HEK293T (cell line): ENCODE measurements around the gene NARS2.

Experiments used
- CTCF ChIA-PET: fragments of 350-600 bp; formaldehyde crosslinking; extraction: SDS; loops from one replicate; lab custom pipeline; 2021; ENCODE audit warnings: antibody characterized with exemption, inconsistent platforms; lab: Yijun Ruan, JAX
- POLR2A ChIA-PET: fragments of 350-600 bp; formaldehyde crosslinking; extraction: SDS; loops from one replicate; lab custom pipeline; 2020; ENCODE audit warnings: antibody characterized with exemption, inconsistent platforms; lab: Yijun Ruan, JAX
- DNase-seq: peaks from one replicate; pipeline ENCODE4 v3.0.0; 2012; ENCODE audit warnings: mixed read lengths; ENCODE audit errors: extremely low spot score
- ARNT ChIP-seq: fragments of 450-650 bp; IDR thresholded peaks from 2 replicates; pipeline ENCODE4 v1.6.1; 2017; ENCODE audit warnings: mild to moderate bottlenecking
- BHLHE40 ChIP-seq: fragments of 450-650 bp; IDR thresholded peaks from 2 replicates; pipeline ENCODE4 v1.6.1; 2016; ENCODE audit warnings: mild to moderate bottlenecking, moderate library complexity, borderline replicate concordance
- CTBP1 ChIP-seq: fragments of 450-650 bp; IDR thresholded peaks from 2 replicates; pipeline ENCODE4 v1.6.1; 2016; ENCODE audit warnings: borderline replicate concordance
- ELF4 ChIP-seq: fragments of 450-650 bp; IDR thresholded peaks from 2 replicates; pipeline ENCODE4 v1.6.1; 2017; ENCODE audit warnings: antibody characterized with exemption
- FOXA1 ChIP-seq: fragments of 450-650 bp; IDR thresholded peaks from 2 replicates; pipeline ENCODE4 v1.6.1; 2016; ENCODE audit warnings: mild to moderate bottlenecking
- FOXK2 ChIP-seq: fragments of 450-650 bp; IDR thresholded peaks from 2 replicates; pipeline ENCODE4 v1.6.1; 2016; ENCODE audit warnings: mild to moderate bottlenecking
- FOXM1 ChIP-seq: fragments of 450-650 bp; IDR thresholded peaks from 2 replicates; pipeline ENCODE4 v1.6.1; 2017; ENCODE audit warnings: mild to moderate bottlenecking, borderline replicate concordance
- HDGF ChIP-seq: fragments of 450-650 bp; IDR thresholded peaks from 2 replicates; pipeline ENCODE4 v1.6.1; 2017; ENCODE audit warnings: antibody characterized with exemption, borderline replicate concordance
- L3MBTL2 ChIP-seq: fragments of 450-650 bp; conservative IDR thresholded peaks from 2 replicates; pipeline ENCODE4 v1.6.1; 2016; ENCODE audit warnings: mild to moderate bottlenecking
- LEF1 ChIP-seq: fragments of 450-650 bp; IDR thresholded peaks from 2 replicates; pipeline ENCODE4 v1.6.1; 2017; ENCODE audit warnings: mild to moderate bottlenecking, borderline replicate concordance
- NFRKB ChIP-seq: fragments of 450-650 bp; IDR thresholded peaks from 2 replicates; pipeline ENCODE4 v1.6.1; 2016; ENCODE audit warnings: mild to moderate bottlenecking, moderate library complexity
- PKNOX1 ChIP-seq: fragments of 450-650 bp; IDR thresholded peaks from 2 replicates; pipeline ENCODE4 v1.6.1; 2016
- SP1 ChIP-seq: fragments of 450-650 bp; IDR thresholded peaks from 2 replicates; pipeline ENCODE4 v1.6.1; 2017
- SUZ12 ChIP-seq: fragments of 450-650 bp; IDR thresholded peaks from 2 replicates; pipeline ENCODE4 v1.6.1; 2016; ENCODE audit warnings: mild to moderate bottlenecking
- TARDBP ChIP-seq: fragments of 450-650 bp; IDR thresholded peaks from 2 replicates; pipeline ENCODE4 v1.6.1; 2016
- ZNF384 ChIP-seq: fragments of 450-650 bp; IDR thresholded peaks from 2 replicates; pipeline ENCODE4 v1.6.1; 2016

Gene NARS2

GRCh38 chr11:78504181-78504580 lies 70.5 kb downstream of the NARS2 start:
- POLR2A ChIA-PET, result no interaction called here
- CTCF ChIA-PET, result no interaction called here
- TF ChIP-seq FOXK2 (no peak), ELF4 (no peak), ZNF384 (no peak), TARDBP (no peak), BHLHE40 (no peak), HDGF (no peak), FOXA1 (no peak), ARNT (no peak)
- no peak for DNase-seq

- TF ChIP-seq CTBP1 (no peak), PKNOX1 (no peak), SUZ12 (no peak), NFRKB (no peak), LEF1 (no peak), SP1 (no peak), BHLHE40 (no peak), FOXM1 (no peak), FOXK2 (no peak), HDGF (no peak)
- POLR2A ChIA-PET, result no interaction called here
- DNase-seq, result no peak
- CTCF ChIA-PET, result no interaction called here
These were observed 74.7 kb downstream of the NARS2 start for GRCh38 chr11:78499971-78500370.

GRCh38 chr11:78497293-78497692 lies 77.4 kb downstream of the NARS2 start:
- POLR2A ChIA-PET, result no interaction called here
- no peak for TF ChIP-seq LEF1
- no peak for TF ChIP-seq NFRKB
- no peak for TF ChIP-seq L3MBTL2
- no peak for TF ChIP-seq BHLHE40
- TF ChIP-seq ZNF384, result no peak
- TF ChIP-seq ARNT, result no peak
- no peak for TF ChIP-seq SP1
- no peak for TF ChIP-seq FOXK2
- TF ChIP-seq FOXA1, result no peak
- no peak for DNase-seq
- CTCF ChIA-PET, result interaction anchor here (0.6 kb wide), 1 partner anchor 192 kb away, joined by 3 read pairs; no protein-coding TSS in a partner anchor

- POLR2A ChIA-PET, result no interaction called here
These were observed 81.2 kb downstream of the NARS2 start for GRCh38 chr11:78493413-78493975.

GRCh38 chr11:78492973-78493372 lies 81.7 kb downstream of the NARS2 start:
- no peak for TF ChIP-seq FOXM1
- no peak for TF ChIP-seq L3MBTL2
- TF ChIP-seq CTBP1, result no peak
- no peak for TF ChIP-seq TARDBP
- TF ChIP-seq LEF1, result no peak
- CTCF ChIA-PET, result interaction anchor here (0.9 kb wide), 1 partner anchor 13 kb away, joined by 3 read pairs; no protein-coding TSS in a partner anchor
- DNase-seq, result no peak
- POLR2A ChIA-PET, result no interaction called here

More at GRCh38 chr11:78493413-78493975, 81.2 kb downstream of the NARS2 start:
- CTCF ChIA-PET, result no interaction called here
- TF ChIP-seq SUZ12 (no peak), SP1 (no peak), ARNT (no peak), ZNF384 (peak; percentile 49; the same call in 1 of the 2 replicates), LEF1 (no peak)
- DNase-seq, result no peak

- ChIA-PET POLR2A (no interaction called here), CTCF (no interaction called here)
- no peak for DNase-seq
- no peak for TF ChIP-seq LEF1
- no peak for TF ChIP-seq FOXM1
- no peak for TF ChIP-seq FOXK2
- no peak for TF ChIP-seq NFRKB
- no peak for TF ChIP-seq ARNT
- TF ChIP-seq CTBP1, result no peak
- no peak for TF ChIP-seq HDGF
These were observed 85.5 kb downstream of the NARS2 start for GRCh38 chr11:78489184-78489583.

GRCh38 chr11:78478536-78478935 lies 96.1 kb downstream of the NARS2 start:
- DNase-seq, result no peak

More at GRCh38 chr11:78478536-78478935, 96.1 kb downstream of the NARS2 start:
- ChIA-PET POLR2A (no interaction called here), CTCF (no interaction called here)
- TF ChIP-seq PKNOX1 (no peak), TARDBP (no peak), LEF1 (no peak), BHLHE40 (no peak), L3MBTL2 (no peak), FOXK2 (no peak), FOXA1 (no peak), ARNT (no peak)
